Measurements from ENCODE around the gene EZH2.

The EZH2 gene

GRCh38 chr7:148794476-148794875 lies 89.6 kb downstream of the EZH2 start:
- DNase-seq (ENCODE audit: low spot score): no peak
- TF ChIP-seq CTCF (IDR thresholded peaks at IDR 0.05; ENCODE audit: extremely low read depth, insufficient read depth, missing control alignments): no peak
- in situ Hi-C loops (cut with MboI; ENCODE audit: low pct_unique_long_range_greater_than_20kb, low sequenced_read_pairs, unreplicated experiment): no loop called here

- TF ChIP-seq CTCF (IDR thresholded peaks at IDR 0.05; ENCODE audit: extremely low read depth, insufficient read depth, missing control alignments): no peak
- in situ Hi-C loops (cut with MboI; ENCODE audit: low pct_unique_long_range_greater_than_20kb, low sequenced_read_pairs, unreplicated experiment): no loop called here
Measured at GRCh38 chr7:148793590-148793989, 90.5 kb downstream of the EZH2 start.

GRCh38 chr7:148791546-148791945 lies 92.5 kb downstream of the EZH2 start:
- TF ChIP-seq CTCF (IDR thresholded peaks at IDR 0.05; ENCODE audit: extremely low read depth, insufficient read depth, missing control alignments): no peak
- in situ Hi-C loops (cut with MboI; ENCODE audit: low pct_unique_long_range_greater_than_20kb, low sequenced_read_pairs, unreplicated experiment): no loop called here
- no peak for DNase-seq (ENCODE audit: low spot score)

More at GRCh38 chr7:148793590-148793989, 90.5 kb downstream of the EZH2 start:
- DNase-seq (ENCODE audit: low spot score): no peak

GRCh38 chr7:148790850-148791249 lies 93.2 kb downstream of the EZH2 start:
- DNase-seq (ENCODE audit: low spot score): no peak
- in situ Hi-C loops (cut with MboI; ENCODE audit: low pct_unique_long_range_greater_than_20kb, low sequenced_read_pairs, unreplicated experiment): no loop called here
- no peak for TF ChIP-seq CTCF (IDR thresholded peaks at IDR 0.05; ENCODE audit: extremely low read depth, insufficient read depth, missing control alignments)

- no peak for DNase-seq (ENCODE audit: low spot score)
- in situ Hi-C loops (cut with MboI; ENCODE audit: low pct_unique_long_range_greater_than_20kb, low sequenced_read_pairs, unreplicated experiment): no loop called here
- TF ChIP-seq CTCF (IDR thresholded peaks at IDR 0.05; ENCODE audit: extremely low read depth, insufficient read depth, missing control alignments): no peak
Measured at GRCh38 chr7:148790131-148790726, 93.9 kb downstream of the EZH2 start.

- in situ Hi-C loops (cut with MboI; ENCODE audit: low pct_unique_long_range_greater_than_20kb, low sequenced_read_pairs, unreplicated experiment): no loop called here
- DNase-seq (ENCODE audit: low spot score): no peak
- no peak for TF ChIP-seq CTCF (IDR thresholded peaks at IDR 0.05; ENCODE audit: extremely low read depth, insufficient read depth, missing control alignments)
Measured at GRCh38 chr7:148789220-148789619, 94.9 kb downstream of the EZH2 start.

Data from GM13977 (cell line).